Measurements from ENCODE around the gene DTNA.

The DTNA gene

GRCh38 chr18:34844732-34845459, 134.8 kb downstream of the DTNA start:
- ChIA-PET CTCF (no interaction called here), POLR2A (ENCODE audit: low non-redundant PET) (no interaction called here)
- no peak for DNase-seq (ENCODE audit: low spot score)
- TF ChIP-seq CTCF (conservative IDR thresholded peaks at IDR 0.05; ENCODE audit: low read depth), result no peak
- no peak overlapping the region for H3K27ac ChIP-seq

- CTCF ChIA-PET, result no interaction called here
- POLR2A ChIA-PET (ENCODE audit: low non-redundant PET), result no interaction called here
- no peak for TF ChIP-seq CTCF (conservative IDR thresholded peaks at IDR 0.05; ENCODE audit: low read depth)
- no peak for DNase-seq (ENCODE audit: low spot score)
- H3K27ac ChIP-seq, result no peak overlapping the region
Observed at GRCh38 chr18:34847408-34847807, 137.3 kb downstream of the DTNA start.

GRCh38 chr18:34848156-34848555, 138.1 kb downstream of the DTNA start:
- ChIA-PET POLR2A (ENCODE audit: low non-redundant PET) (no interaction called here), CTCF (no interaction called here)
- TF ChIP-seq CTCF (conservative IDR thresholded peaks at IDR 0.05; ENCODE audit: low read depth), result no peak
- no peak overlapping the region for H3K27ac ChIP-seq
- no peak for DNase-seq (ENCODE audit: low spot score)

GRCh38 chr18:34848695-34849094, 138.6 kb downstream of the DTNA start:
- POLR2A ChIA-PET (ENCODE audit: low non-redundant PET), result no interaction called here

GRCh38 chr18:34857320-34857719, 147.2 kb downstream of the DTNA start:
- no peak for TF ChIP-seq CTCF (conservative IDR thresholded peaks at IDR 0.05; ENCODE audit: low read depth)
- CTCF ChIA-PET, result no interaction called here
- H3K27ac ChIP-seq, result no peak overlapping the region
- DNase-seq (ENCODE audit: low spot score), result no peak
- POLR2A ChIA-PET (ENCODE audit: low non-redundant PET), result no interaction called here

More at GRCh38 chr18:34848695-34849094, 138.6 kb downstream of the DTNA start:
- H3K27ac ChIP-seq, result no peak overlapping the region
- no peak for DNase-seq (ENCODE audit: low spot score)
- CTCF ChIA-PET, result no interaction called here
- TF ChIP-seq CTCF (conservative IDR thresholded peaks at IDR 0.05; ENCODE audit: low read depth), result no peak

GRCh38 chr18:34858188-34858587, 148.1 kb downstream of the DTNA start:
- CTCF ChIA-PET, result no interaction called here
- POLR2A ChIA-PET (ENCODE audit: low non-redundant PET), result no interaction called here
- TF ChIP-seq CTCF (conservative IDR thresholded peaks at IDR 0.05; ENCODE audit: low read depth), result no peak
- no peak overlapping the region for H3K27ac ChIP-seq
- no peak for DNase-seq (ENCODE audit: low spot score)

Measured in RWPE1 (cell line).